ENCODE data around the gene TVP23A. TPM values are rescaled to one million over a fixed set of nuclear protein-coding genes. Genes with fewer than 3 reads are reported as not detected.

TVP23A gene
- total RNA-seq, 1 experiment from 2014 or later, result 3.1 TPM

DNA sequence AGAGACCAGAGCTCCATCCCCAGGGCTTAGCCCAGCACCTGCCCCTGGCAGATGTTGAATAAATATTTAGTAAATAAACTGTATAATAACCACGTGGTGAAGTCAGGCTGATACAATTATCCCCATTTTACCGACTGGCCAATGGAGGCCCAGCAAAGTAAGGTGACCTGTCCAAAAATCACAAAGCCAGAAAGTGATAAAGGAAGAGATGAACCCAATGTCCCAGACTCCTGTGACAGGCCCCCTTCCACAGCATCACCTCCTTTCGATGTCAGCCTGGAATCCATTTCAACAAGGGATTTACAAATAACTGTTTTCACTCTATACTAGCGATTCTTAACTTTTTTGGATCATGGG lies 5.5 kb downstream of the TVP23A start:
- no peak overlapping the region for H2AK5ac ChIP-seq (ENCODE audit: insufficient read length, low read length)
- no peaks in the 10 kb centered on the region for H3K4me1 ChIP-seq (ENCODE audit: insufficient read depth, low read length)
- no peaks in the 10 kb centered on the region for H4K20me1 ChIP-seq (ENCODE audit: control insufficient read depth, insufficient read depth, insufficient read length)
- H3K23me2 ChIP-seq (ENCODE audit: insufficient read length, low read depth, low read length, poor library complexity, severe bottlenecking), result peaks cover 3% of the 10 kb centered on the region
- no peaks in the 10 kb centered on the region for H3K79me1 ChIP-seq (ENCODE audit: insufficient read depth, low read depth, low read length, poor library complexity, severe bottlenecking)
- Mint-ChIP-seq H3K36me3 (ENCODE audit: insufficient read depth in 1 of 3, low read depth in 3 of 3) (peaks cover 0 to 13% (median 4%) of the 10 kb centered on the region in 3 experiments; a peak in 5 of 7 replicates), H3K4me1 (peaks cover 4% of the 10 kb centered on the region in 2 experiments), H3K27ac (no peak overlapping the region), H3K9me3 (no peaks in the 10 kb centered on the region), H3K4me3 (no peak overlapping the region), H3K27me3 (ENCODE audit: low read depth) (peaks cover 4% of the 10 kb centered on the region)
- no peak overlapping the region for H3K23ac ChIP-seq (ENCODE audit: insufficient read length, low read depth, low read length)
- H3K4me2 ChIP-seq (ENCODE audit: insufficient read depth, insufficient read length, low read length), result no peak overlapping the region
- H3K18ac ChIP-seq (ENCODE audit: insufficient read length, low read depth, low read length), result no peak overlapping the region
- TF ChIP-seq, protein P1, sequence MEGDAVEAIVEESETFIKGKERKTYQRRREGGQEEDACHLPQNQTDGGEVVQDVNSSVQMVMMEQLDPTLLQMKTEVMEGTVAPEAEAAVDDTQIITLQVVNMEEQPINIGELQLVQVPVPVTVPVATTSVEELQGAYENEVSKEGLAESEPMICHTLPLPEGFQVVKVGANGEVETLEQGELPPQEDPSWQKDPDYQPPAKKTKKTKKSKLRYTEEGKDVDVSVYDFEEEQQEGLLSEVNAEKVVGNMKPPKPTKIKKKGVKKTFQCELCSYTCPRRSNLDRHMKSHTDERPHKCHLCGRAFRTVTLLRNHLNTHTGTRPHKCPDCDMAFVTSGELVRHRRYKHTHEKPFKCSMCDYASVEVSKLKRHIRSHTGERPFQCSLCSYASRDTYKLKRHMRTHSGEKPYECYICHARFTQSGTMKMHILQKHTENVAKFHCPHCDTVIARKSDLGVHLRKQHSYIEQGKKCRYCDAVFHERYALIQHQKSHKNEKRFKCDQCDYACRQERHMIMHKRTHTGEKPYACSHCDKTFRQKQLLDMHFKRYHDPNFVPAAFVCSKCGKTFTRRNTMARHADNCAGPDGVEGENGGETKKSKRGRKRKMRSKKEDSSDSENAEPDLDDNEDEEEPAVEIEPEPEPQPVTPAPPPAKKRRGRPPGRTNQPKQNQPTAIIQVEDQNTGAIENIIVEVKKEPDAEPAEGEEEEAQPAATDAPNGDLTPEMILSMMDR (conservative IDR thresholded peaks at IDR 0.05), result no peak
- H4K8ac ChIP-seq (replicated peaks; ENCODE audit: insufficient read length, low read depth, low read length), result no peak overlapping the region
- H3K9ac ChIP-seq (ENCODE audit: extremely low read depth, insufficient read length, low read length), result no peak overlapping the region
- no peak overlapping the region for H2BK12ac ChIP-seq (ENCODE audit: insufficient read length, low read depth, low read length)
- no peak overlapping the region for H2BK120ac ChIP-seq (ENCODE audit: low read depth, low read length, poor library complexity, severe bottlenecking)
- no peak overlapping the region for H2AFZ ChIP-seq (ENCODE audit: low read length)
- H3K27me3 ChIP-seq (ENCODE audit: insufficient read depth, low read length), result no peaks in the 10 kb centered on the region
- no peak overlapping the region for H3T11ph ChIP-seq (ENCODE audit: low read length)
- H3K4ac ChIP-seq (ENCODE audit: low read depth, low read length), result no peak overlapping the region
- H2BK5ac ChIP-seq (ENCODE audit: insufficient read length, low read length), result no peak overlapping the region
- no peak overlapping the region for H3K56ac ChIP-seq (ENCODE audit: insufficient read length, low read depth, low read length)
- DNase-seq, result no peak
- no CpG with 5 or more reads among the region's 4 CpGs for WGBS (ENCODE audit: extremely low coverage, insufficient read length, low lambda C conversion rate)
- no peaks in the 10 kb centered on the region for H3K9me3 ChIP-seq (ENCODE audit: control insufficient read depth, low read depth, low read length)
- no peak overlapping the region for H3K14ac ChIP-seq (ENCODE audit: insufficient read depth, low read length)
- no peak overlapping the region for H4K5ac ChIP-seq (ENCODE audit: insufficient read length, low read depth, low read length)
- no peak overlapping the region for H3K27ac ChIP-seq (ENCODE audit: insufficient read length, low read depth, low read length)
- no peaks in the 10 kb centered on the region; the same call in 1 of the 2 replicates for H3K79me2 ChIP-seq (ENCODE audit: insufficient read depth, low read length)
- no peak overlapping the region for H2BK15ac ChIP-seq (ENCODE audit: low read depth, low read length)
- no peak overlapping the region for H2BK20ac ChIP-seq (ENCODE audit: low read depth, low read length, poor library complexity, severe bottlenecking)
- no peak overlapping the region for H4K91ac ChIP-seq (ENCODE audit: insufficient read length, low read depth, low read length)
